Osteoblast (primary cell): Measurements from ENCODE around the gene FBXW8. TPM values are rescaled to one million over a fixed set of nuclear protein-coding genes. Genes with fewer than 3 reads are reported as not detected.

Source experiments
- DNase-seq: peaks from one replicate; pipeline ENCODE4 v3.0.0; 2011; ENCODE audit warnings: low spot score, mixed read lengths; ENCODE audit not compliant: insufficient read length; ENCODE audit errors: missing footprints
- H2AFZ ChIP-seq: 2 replicates; pipeline ENCODE4 v1.6.0; 2011; ENCODE audit warnings: mild to moderate bottlenecking, low read length
- H3K27ac ChIP-seq: 2 replicates; pipeline ENCODE4 v1.5.1; 2011; ENCODE audit warnings: mild to moderate bottlenecking, low read depth, low read length, moderate library complexity
- H3K27me3 ChIP-seq: 2 replicates; pipeline ENCODE4 v1.6.0; 2012; ENCODE audit warnings: mild to moderate bottlenecking, control low read depth, inconsistent platforms, low read length, moderate library complexity; ENCODE audit not compliant: insufficient read depth
- H3K36me3 ChIP-seq: 2 replicates; pipeline ENCODE4 v1.5.1; 2011; ENCODE audit warnings: mild to moderate bottlenecking, low read length, control low read depth, moderate library complexity; ENCODE audit not compliant: insufficient read depth
- H3K4me1 ChIP-seq: 2 replicates; pipeline ENCODE4 v1.5.1; 2011; ENCODE audit warnings: mild to moderate bottlenecking, low read length, control low read depth, moderate library complexity; ENCODE audit not compliant: insufficient read depth
- H3K4me2 ChIP-seq: 2 replicates; pipeline ENCODE4 v1.6.0; 2011; ENCODE audit warnings: mild to moderate bottlenecking, low read length; ENCODE audit not compliant: insufficient read depth
- H3K4me3 ChIP-seq: fragments of 200-600 bp; sonication (generic); 3 replicates; pipeline ENCODE4 v1.5.1; 2012; ENCODE audit warnings: mild to moderate bottlenecking, low read length, inconsistent platforms; ENCODE audit not compliant: insufficient read depth
- H3K79me2 ChIP-seq: 2 replicates; pipeline ENCODE4 v1.6.0; 2012; ENCODE audit warnings: mild to moderate bottlenecking, low read length, control low read depth, inconsistent platforms; ENCODE audit not compliant: insufficient read depth
- H3K9me3 ChIP-seq: 2 replicates; pipeline ENCODE4 v1.5.1; 2011; ENCODE audit warnings: low read depth, low read length, control low read depth
- H4K20me1 ChIP-seq: 2 replicates; pipeline ENCODE4 v1.6.0; 2012; ENCODE audit warnings: mild to moderate bottlenecking, low read length, control low read depth; ENCODE audit not compliant: insufficient read depth
- CTCF ChIP-seq: IDR thresholded peaks from 2 replicates; pipeline ENCODE4 v1.5.1; 2011; ENCODE audit warnings: mild to moderate bottlenecking, low read depth, low read length, moderate library complexity; ENCODE audit errors: extremely low read depth
- total RNA-seq: library from RNA; depleted of rRNA; stranded (reverse); fragments of >200 nt; gene quantifications from 2 replicates; pipeline ENCODE4 v1.2.3, GENCODE V29; 2012

Gene FBXW8
- total RNA-seq, 1 donor, result 27.5 TPM

- Histone ChIP-seq H3K9me3 (no peaks in the 10 kb centered on the region), H2AFZ (no peak overlapping the region), H3K4me2 (no peak overlapping the region), H3K79me2 (peaks cover 5% of the 10 kb centered on the region), H4K20me1 (no peaks in the 10 kb centered on the region), H3K4me3 (no peak overlapping the region), H3K36me3 (peaks cover 16% of the 10 kb centered on the region), H3K4me1 (peaks cover 7% of the 10 kb centered on the region), H3K27me3 (no peaks in the 10 kb centered on the region), H3K27ac (no peak overlapping the region)
- DNase-seq, result no peak
- no peak for TF ChIP-seq CTCF
These were observed 85.3 kb downstream of the FBXW8 start for GRCh38 chr12:116996093-116996492.

- Histone ChIP-seq H3K4me3 (no peak overlapping the region), H3K4me2 (no peak overlapping the region)
- no peak for TF ChIP-seq CTCF
These were observed 85.9 kb downstream of the FBXW8 start for GRCh38 chr12:116996621-116997020.

GRCh38 chr12:116999066-116999465 is 88.3 kb downstream of the FBXW8 start:
- Histone ChIP-seq H2AFZ (no peak overlapping the region), H3K4me1 (no peaks in the 10 kb centered on the region), H3K27ac (no peak overlapping the region), H3K79me2 (peaks cover 3% of the 10 kb centered on the region), H3K4me3 (no peak overlapping the region), H3K36me3 (peaks cover 19% of the 10 kb centered on the region), H3K4me2 (no peak overlapping the region), H3K27me3 (no peaks in the 10 kb centered on the region), H4K20me1 (no peaks in the 10 kb centered on the region), H3K9me3 (no peaks in the 10 kb centered on the region)
- DNase-seq, result no peak
- no peak for TF ChIP-seq CTCF

More at GRCh38 chr12:116996621-116997020, 85.9 kb downstream of the FBXW8 start:
- no peak for DNase-seq
- H3K27me3 ChIP-seq, result no peaks in the 10 kb centered on the region
- H2AFZ ChIP-seq, result no peak overlapping the region
- no peak overlapping the region for H3K27ac ChIP-seq
- no peaks in the 10 kb centered on the region for H4K20me1 ChIP-seq
- no peaks in the 10 kb centered on the region for H3K9me3 ChIP-seq
- peaks cover 2% of the 10 kb centered on the region for H3K4me1 ChIP-seq
- peaks cover 16% of the 10 kb centered on the region for H3K36me3 ChIP-seq
- H3K79me2 ChIP-seq, result peaks cover 5% of the 10 kb centered on the region

- H3K79me2 ChIP-seq, result peaks cover under 1% of the 10 kb centered on the region
- DNase-seq, result no peak
- no peak overlapping the region for H3K4me2 ChIP-seq
- peaks cover 22% of the 10 kb centered on the region for H3K36me3 ChIP-seq
- no peak for TF ChIP-seq CTCF
- no peaks in the 10 kb centered on the region for H3K9me3 ChIP-seq
- no peaks in the 10 kb centered on the region for H3K27me3 ChIP-seq
- H2AFZ ChIP-seq, result no peak overlapping the region
- no peak overlapping the region for H3K27ac ChIP-seq
- H3K4me1 ChIP-seq, result no peaks in the 10 kb centered on the region
- peaks cover 4% of the 10 kb centered on the region for H4K20me1 ChIP-seq
- H3K4me3 ChIP-seq, result no peak overlapping the region
These were observed 89.6 kb downstream of the FBXW8 start for GRCh38 chr12:117000316-117000715.
